A673 (cell line): ENCODE results near the gene EFS. TPM values are rescaled to one million over a fixed set of nuclear protein-coding genes. Genes with fewer than 3 reads are reported as not detected.

Experiments used
- BruUV-seq: library from RNA; stranded (reverse); fragments of 400-500 nt; replicated peaks from 2 replicates; lab custom pipeline; 2021; lab: Mats Ljungman, UMichigan
- CTCF ChIA-PET: fragments of 300-600 bp; sonication (Branson Sonifier 250); formaldehyde crosslinking; loops from one replicate; lab custom pipeline; 2022; ENCODE audit warnings: antibody characterized with exemption; lab: Charles Lee
- POLR2A ChIA-PET: fragments of 300-600 bp; sonication (Branson Sonifier 250); formaldehyde crosslinking; loops from one replicate; lab custom pipeline; 2022; ENCODE audit warnings: antibody characterized with exemption; ENCODE audit not compliant: low non-redundant PET; lab: Charles Lee
- DNase-seq: peaks from one replicate; pipeline ENCODE4 v3.0.0-alpha.2; 2015; ENCODE audit warnings: low spot score
- H3K27ac ChIP-seq: fragments of 200-600 bp; sonication (generic); 2 replicates; pipeline ENCODE4 v1.5.1; 2016; ENCODE audit warnings: mixed run types, low read depth, mild to moderate bottlenecking, mixed read lengths, antibody characterized with exemption, low read length; ENCODE audit not compliant: poor library complexity, severe bottlenecking
- H3K27me3 ChIP-seq: fragments of 200-600 bp; sonication (generic); replicated peaks from 2 replicates; pipeline ENCODE4 v1.6.1; 2017; ENCODE audit warnings: mixed run types, low read depth, mild to moderate bottlenecking, mixed read lengths, antibody characterized with exemption, low read length; ENCODE audit not compliant: insufficient read depth, poor library complexity
- H3K36me3 ChIP-seq: fragments of 200-600 bp; sonication (generic); 2 replicates; pipeline ENCODE4 v1.6.1; 2016; ENCODE audit warnings: mixed run types, mild to moderate bottlenecking, mixed read lengths, antibody characterized with exemption, low read length; ENCODE audit not compliant: insufficient read depth, poor library complexity, severe bottlenecking
- H3K4me1 ChIP-seq: fragments of 200-600 bp; sonication (generic); 2 replicates; pipeline ENCODE4 v1.6.1; 2017; ENCODE audit warnings: mixed run types, mild to moderate bottlenecking, mixed read lengths, antibody characterized with exemption, low read length; ENCODE audit not compliant: insufficient read depth, poor library complexity, severe bottlenecking
- H3K4me3 ChIP-seq: fragments of 200-600 bp; sonication (generic); 2 replicates; pipeline ENCODE4 v1.5.1; 2016; ENCODE audit warnings: low read depth, mixed run types, mild to moderate bottlenecking, mixed read lengths, low read length; ENCODE audit not compliant: poor library complexity, severe bottlenecking
- H3K9me3 ChIP-seq: fragments of 200-600 bp; sonication (generic); 2 replicates; pipeline ENCODE4 v1.6.1; 2016; ENCODE audit warnings: mixed run types, low read depth, mild to moderate bottlenecking, mixed read lengths, antibody characterized with exemption, low read length; ENCODE audit not compliant: poor library complexity, severe bottlenecking
- CTCF ChIP-seq: fragments of 300-800, 200-600 bp; sonication (generic); conservative IDR thresholded peaks from 2 replicates; pipeline ENCODE4 v1.5.1; 2017; ENCODE audit warnings: low read depth, mild to moderate bottlenecking, antibody characterized with exemption, low read length, moderate library complexity, mixed read lengths
- EZH2 ChIP-seq: fragments of 200-600 bp; sonication (generic); IDR thresholded peaks from 2 replicates; pipeline ENCODE4 v1.6.1; 2017; ENCODE audit warnings: borderline replicate concordance, low read depth, mild to moderate bottlenecking, mixed read lengths, antibody characterized with exemption, low read length; ENCODE audit not compliant: poor library complexity, severe bottlenecking
- intact Hi-C: fragments of 100-400 bp; cut with micrococcal nuclease; formaldehyde crosslinking; loops from one replicate; pipeline ENCODE4 v1.10.0; 2022; ENCODE audit not compliant: unreplicated experiment
- total RNA-seq: library from RNA; stranded (reverse); gene quantifications from 2 replicates; pipeline ENCODE4 v1.2.3, GENCODE V29; 2021

The EFS gene
- total RNA-seq, 1 experiment from 2014 or later, result 55.9 TPM

DNA sequence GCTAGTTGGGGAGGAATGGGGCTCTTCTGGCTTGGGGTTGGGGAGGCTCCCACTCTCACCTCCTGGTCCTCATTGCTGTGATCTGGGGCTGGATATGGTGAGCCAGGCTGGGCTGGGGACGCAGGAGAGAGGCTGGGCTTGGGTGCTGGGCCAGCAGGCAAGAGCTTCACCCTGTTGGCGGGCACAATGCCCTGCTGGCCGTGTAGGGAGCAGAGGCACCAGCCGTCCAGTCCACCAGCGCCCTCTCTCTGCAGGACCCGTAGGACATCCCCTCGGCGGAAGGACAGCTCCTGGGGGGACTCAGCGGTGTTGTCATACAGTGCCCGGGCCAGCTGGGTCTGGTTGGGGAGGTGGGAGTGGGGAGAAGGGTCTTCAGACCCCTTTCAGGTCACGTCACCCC is 4.5 kb downstream of the EFS start:
- Histone ChIP-seq H3K36me3 (peaks cover 70% of the 10 kb centered on the region), H3K4me1 (peaks cover 11% of the 10 kb centered on the region), H3K4me3 (no peak overlapping the region), H3K27me3 (no peaks in the 10 kb centered on the region), H3K9me3 (no peaks in the 10 kb centered on the region), H3K27ac (peak overlapping the region; percentile 16)
- TF ChIP-seq CTCF (0 out of 2 replicates have a peak, but pooled peaks have one; percentile 18), EZH2 (no peak)
- no peak for DNase-seq
- BruUV-seq, result no TSS peak
- ChIA-PET CTCF (no interaction called here), POLR2A (no interaction called here)
- intact Hi-C loops, result no loop called here

DNA sequence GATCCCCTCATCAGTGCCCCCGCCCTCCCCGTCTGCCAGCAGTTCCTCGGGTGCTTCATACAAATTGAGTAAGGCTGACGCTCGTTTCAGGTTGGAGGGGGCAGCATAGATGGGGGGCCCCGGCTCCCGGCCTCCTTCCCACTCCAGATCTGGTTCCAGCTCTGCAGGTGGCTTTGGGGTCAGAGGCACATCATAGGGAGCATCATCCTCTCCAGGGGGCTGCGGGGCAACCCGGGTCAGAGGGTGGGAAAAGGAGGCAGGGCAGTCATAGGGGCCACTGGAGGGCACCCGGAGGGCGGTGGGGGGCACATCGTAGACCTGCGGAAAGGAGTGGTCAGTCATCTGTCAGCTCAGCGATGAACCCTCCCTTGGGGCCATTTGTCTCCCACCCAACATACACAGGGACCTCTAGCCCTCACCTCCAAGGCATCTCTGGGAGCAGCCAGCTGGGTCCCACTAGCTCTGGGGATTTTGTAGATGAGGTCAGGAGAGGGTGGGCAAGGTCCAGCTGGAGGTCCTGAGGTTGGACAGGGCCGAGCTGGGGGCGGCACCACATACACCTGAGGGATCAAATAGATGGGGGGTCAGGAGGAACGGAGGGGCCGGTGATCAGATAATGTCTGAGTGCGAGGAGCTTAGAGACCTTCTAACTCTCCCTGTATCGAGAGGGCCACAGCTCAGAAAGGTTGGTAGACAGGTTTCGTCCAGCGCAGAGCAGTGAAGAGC is 5.1 kb downstream of the EFS start:
- peaks cover 70% of the 10 kb centered on the region for H3K36me3 ChIP-seq
- peaks cover 11% of the 10 kb centered on the region for H3K4me1 ChIP-seq
- POLR2A ChIA-PET, result no interaction called here
- DNase-seq, result no peak
- CTCF ChIA-PET, result no interaction called here
- intact Hi-C loops, result no loop called here
- TF ChIP-seq EZH2, result no peak
- TF ChIP-seq CTCF, result no peak
- no peaks in the 10 kb centered on the region for H3K9me3 ChIP-seq
- no TSS peak for BruUV-seq
- H3K27ac ChIP-seq, result no peak overlapping the region
- no peaks in the 10 kb centered on the region for H3K27me3 ChIP-seq
- no peak overlapping the region for H3K4me3 ChIP-seq

DNA sequence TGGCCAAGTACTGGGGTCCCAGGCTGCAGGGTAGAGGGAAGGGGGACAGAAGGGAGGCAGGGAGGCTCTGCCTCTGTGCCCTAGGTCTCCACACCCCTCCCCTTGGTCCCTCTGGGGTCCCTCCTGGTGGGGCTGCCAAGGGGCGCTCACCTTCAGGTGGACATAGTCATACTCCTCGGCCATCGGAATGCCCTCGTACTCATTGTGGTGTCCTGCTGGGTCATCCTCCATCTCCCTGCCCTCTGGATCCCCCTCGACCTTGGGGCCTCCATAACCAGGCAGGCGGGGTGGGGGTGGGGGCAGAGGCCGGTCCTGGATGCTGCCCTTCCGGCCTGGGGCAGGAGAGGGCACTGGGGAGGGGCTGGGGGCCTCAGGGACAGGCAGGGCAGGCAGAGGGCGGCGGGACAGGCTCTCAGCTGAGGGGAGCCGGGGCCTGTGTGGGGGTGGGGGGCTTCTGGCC is 5.8 kb downstream of the EFS start:
- CTCF ChIA-PET, result no interaction called here
- no TSS peak for BruUV-seq
- no peak for DNase-seq
- H3K27ac ChIP-seq, result no peak overlapping the region
- TF ChIP-seq EZH2 (no peak), CTCF (no peak)
- H3K9me3 ChIP-seq, result no peaks in the 10 kb centered on the region
- H3K27me3 ChIP-seq, result no peaks in the 10 kb centered on the region
- H3K4me3 ChIP-seq, result no peak overlapping the region
- POLR2A ChIA-PET, result no interaction called here
- H3K36me3 ChIP-seq, result peaks cover 70% of the 10 kb centered on the region
- intact Hi-C loops, result no loop called here
- peaks cover 9% of the 10 kb centered on the region for H3K4me1 ChIP-seq
